Head of caudate nucleus (tissue), 42 donors: ENCODE results near the gene ZNF638.

Experiments used
- DNase-seq, 42 donors: peaks; one replicate each; pipeline versions ENCODE4 v3.0.0 to v3.0.0-alpha.2; 2020 to 2021; ENCODE audit warnings: mixed read lengths in 7 of 42
- intact Hi-C: fragments of 100-400 bp; cut with DNase I; formaldehyde crosslinking; loops from one replicate; pipeline ENCODE4 v1.15.0; 2022

Gene ZNF638

GRCh38 chr2:71452565-71452964 is 121.0 kb downstream of the ZNF638 start:
- intact Hi-C loops, result no loop called here
- no peak for DNase-seq

- intact Hi-C loops, result no loop called here
- peak in 41 of 42 donors; percentile 13 to 84 (median 56) for DNase-seq
These were observed 122.0 kb downstream of the ZNF638 start, which contains the start of gene DYSF for GRCh38 chr2:71453404-71454220. TSS of gene DYSF (plus strand) at chr2:71453561.

GRCh38 chr2:71454221-71455010 is 122.8 kb downstream of the ZNF638 start:
- DNase-seq, result peak in 12 of 42 donors; percentile 4 to 47 (median 34)
- intact Hi-C loops, result no loop called here

- intact Hi-C loops, result no loop called here
These were observed 123.6 kb downstream of the ZNF638 start for GRCh38 chr2:71455011-71455740.

GRCh38 chr2:71455741-71456569 is 124.4 kb downstream of the ZNF638 start:
- intact Hi-C loops, result no loop called here

More at GRCh38 chr2:71455011-71455740, 123.6 kb downstream of the ZNF638 start:
- DNase-seq, result no peak

GRCh38 chr2:71456617-71457016 is 125.0 kb downstream of the ZNF638 start:
- intact Hi-C loops, result no loop called here
- peak in 1 of 42 donors; percentile 16 for DNase-seq

More at GRCh38 chr2:71455741-71456569, 124.4 kb downstream of the ZNF638 start:
- DNase-seq, result no peak

GRCh38 chr2:71457123-71457915 is 125.7 kb downstream of the ZNF638 start:
- intact Hi-C loops, result no loop called here
- peak in 1 of 42 donors; percentile 29 for DNase-seq

GRCh38 chr2:71457923-71458322 is 126.3 kb downstream of the ZNF638 start:
- intact Hi-C loops, result no loop called here
- no peak for DNase-seq

GRCh38 chr2:71458413-71459083 is 127.0 kb downstream of the ZNF638 start:
- peak in 3 of 42 donors; percentile 14 to 70 (median 18) for DNase-seq
- intact Hi-C loops, result no loop called here

GRCh38 chr2:71459084-71459431 is 127.5 kb downstream of the ZNF638 start:
- intact Hi-C loops, result no loop called here
- peak in 1 of 42 donors; percentile 18 for DNase-seq

- intact Hi-C loops, result no loop called here
- DNase-seq, result peak in 1 of 42 donors; percentile 25
These were observed 128.5 kb downstream of the ZNF638 start for GRCh38 chr2:71460056-71460455.

- intact Hi-C loops, result no loop called here
- peak in 3 of 42 donors; percentile 10 to 50 (median 37) for DNase-seq
These were observed 129.2 kb downstream of the ZNF638 start for GRCh38 chr2:71460595-71461303.

GRCh38 chr2:71461304-71461671 is 129.7 kb downstream of the ZNF638 start:
- DNase-seq, result peak in 1 of 42 donors; percentile 4
- intact Hi-C loops, result no loop called here

GRCh38 chr2:71462056-71462605 is 130.5 kb downstream of the ZNF638 start:
- intact Hi-C loops, result no loop called here
- peak in 3 of 42 donors; percentile 7 to 21 (median 10) for DNase-seq

GRCh38 chr2:71462641-71463341 is 131.2 kb downstream of the ZNF638 start:
- intact Hi-C loops, result no loop called here
- no peak for DNase-seq

GRCh38 chr2:71463342-71463654 is 131.7 kb downstream of the ZNF638 start:
- DNase-seq, result peak in 2 of 42 donors; percentile 2 to 29
- intact Hi-C loops, result no loop called here
